IPS-18c (cell line): Measurements from ENCODE around the gene FGF8.

Experiments
- H3K4me3 ChIP-seq: 2 replicates; pipeline ENCODE4 v1.7.0; 2013; ENCODE audit warnings: low read depth, mild to moderate bottlenecking, low read length, moderate library complexity; ENCODE audit not compliant: insufficient read depth
- H3K9me3 ChIP-seq: one replicate; pipeline ENCODE4 v1.6.1; 2013; ENCODE audit warnings: mild to moderate bottlenecking, low read length, moderate library complexity; ENCODE audit not compliant: control insufficient read depth, insufficient read depth

FGF8 gene

DNA sequence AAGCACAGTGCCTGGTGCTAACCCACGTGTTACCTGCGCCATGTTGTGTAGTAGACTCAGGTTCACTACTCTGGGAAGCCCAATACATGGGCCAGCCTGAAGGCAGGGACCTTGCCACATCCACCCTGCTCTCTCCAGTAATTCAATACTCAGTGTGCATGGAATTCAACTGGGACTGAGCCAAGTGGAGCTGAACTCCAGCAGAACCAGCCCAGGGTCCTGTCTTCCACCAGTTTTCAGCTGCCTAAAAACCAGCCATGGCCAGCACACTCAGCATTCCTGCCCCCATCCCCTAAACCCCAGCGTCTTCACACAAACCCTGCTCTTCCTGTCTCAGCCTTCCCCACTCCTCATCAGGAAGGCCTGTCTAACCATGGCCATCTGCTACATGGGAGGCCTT, 15.4 kb downstream of the FGF8 start:
- no peaks in the 10 kb centered on the region for H3K9me3 ChIP-seq
- H3K4me3 ChIP-seq, result no peak overlapping the region

DNA sequence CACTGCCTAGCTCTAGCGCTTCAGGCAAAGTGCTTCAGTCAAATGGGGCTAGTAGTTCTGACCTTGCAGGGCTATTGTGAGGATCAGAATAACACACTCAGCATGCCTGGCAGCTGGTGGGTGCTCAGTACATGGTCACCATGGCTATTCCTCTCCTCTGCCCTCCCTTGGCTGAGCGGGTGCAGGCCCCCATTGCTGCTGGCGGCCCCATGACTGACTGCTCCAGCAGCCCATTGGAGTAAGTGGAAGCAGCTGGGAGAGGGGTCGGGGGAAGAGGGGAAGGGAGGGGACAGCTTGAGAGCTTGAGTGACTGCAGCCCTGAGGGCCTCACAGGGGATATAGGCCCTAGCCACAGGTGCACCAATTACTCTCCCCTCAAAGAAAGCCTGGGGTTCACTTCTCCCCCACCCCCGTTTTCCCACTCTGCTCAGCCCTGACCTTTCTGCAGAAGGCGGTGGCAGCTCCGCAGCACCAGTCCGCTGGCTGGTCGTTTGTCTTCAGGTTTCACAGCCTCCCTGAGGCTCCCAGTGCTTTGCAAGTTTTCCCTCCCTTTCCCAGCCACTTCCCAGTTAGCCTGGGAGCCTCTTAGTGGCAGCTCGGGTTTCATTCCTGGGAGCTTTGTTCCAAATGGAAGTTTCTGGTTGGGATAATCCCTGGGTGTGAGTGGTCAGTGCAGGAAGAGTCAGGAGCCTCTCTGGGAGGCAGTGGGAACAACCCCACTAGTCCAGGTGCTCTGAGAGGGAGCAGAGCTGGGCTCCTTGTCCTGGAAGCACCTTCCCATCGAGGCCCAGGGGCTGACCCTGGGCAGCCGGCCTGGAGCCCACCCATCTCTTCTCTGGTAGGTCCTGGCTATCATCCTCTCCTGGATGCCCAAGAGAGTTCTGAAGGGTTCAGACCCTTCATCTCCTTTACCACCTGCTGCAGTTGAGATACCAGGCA, 16.3 kb downstream of the FGF8 start:
- Histone ChIP-seq H3K4me3 (no peak overlapping the region), H3K9me3 (peaks cover 2% of the 10 kb centered on the region)

DNA sequence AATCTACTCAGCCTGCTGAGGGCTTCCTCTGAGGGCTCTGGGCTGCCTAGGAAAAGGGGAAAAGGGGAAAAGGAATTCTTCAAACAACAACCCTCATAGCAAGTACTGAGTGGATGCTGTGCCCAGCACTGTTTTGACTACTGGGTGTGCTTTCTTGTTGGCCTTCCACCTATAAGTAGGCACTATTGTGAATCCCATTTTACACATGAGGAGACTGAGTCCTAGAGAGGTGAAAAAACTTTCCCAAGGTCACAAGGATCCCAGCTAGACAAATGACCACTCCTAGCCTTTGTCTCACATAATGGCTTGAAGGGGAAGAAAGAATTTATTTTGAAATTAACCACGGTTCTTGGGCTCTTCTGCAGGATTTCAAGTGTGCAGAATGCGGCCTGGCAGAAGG, 17.1 kb downstream of the FGF8 start:
- no peak overlapping the region for H3K4me3 ChIP-seq

DNA sequence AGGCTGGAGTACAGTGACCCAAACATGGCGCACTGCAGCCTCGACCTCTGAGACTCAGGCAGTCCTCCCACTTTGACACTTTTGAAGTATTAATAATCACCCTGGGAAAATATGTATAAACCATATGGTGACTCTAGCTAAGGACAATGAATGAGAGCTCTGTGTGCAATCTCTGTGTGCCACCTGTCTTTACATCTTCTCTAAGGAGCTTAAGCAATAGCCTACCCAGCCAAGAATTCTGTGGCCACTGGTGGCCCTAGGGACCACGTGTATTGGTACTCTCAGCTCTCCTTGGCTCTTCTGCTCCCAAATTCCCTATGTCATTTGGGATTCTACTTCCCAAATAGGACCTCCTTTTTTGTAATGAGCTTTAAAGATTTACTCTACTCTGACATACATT, 23.7 kb downstream of the FGF8 start:
- no peak overlapping the region for H3K4me3 ChIP-seq
- H3K9me3 ChIP-seq, result peaks cover 2% of the 10 kb centered on the region

More for the DNA sequence above, 17.1 kb downstream of the FGF8 start:
- peaks cover 2% of the 10 kb centered on the region for H3K9me3 ChIP-seq

DNA sequence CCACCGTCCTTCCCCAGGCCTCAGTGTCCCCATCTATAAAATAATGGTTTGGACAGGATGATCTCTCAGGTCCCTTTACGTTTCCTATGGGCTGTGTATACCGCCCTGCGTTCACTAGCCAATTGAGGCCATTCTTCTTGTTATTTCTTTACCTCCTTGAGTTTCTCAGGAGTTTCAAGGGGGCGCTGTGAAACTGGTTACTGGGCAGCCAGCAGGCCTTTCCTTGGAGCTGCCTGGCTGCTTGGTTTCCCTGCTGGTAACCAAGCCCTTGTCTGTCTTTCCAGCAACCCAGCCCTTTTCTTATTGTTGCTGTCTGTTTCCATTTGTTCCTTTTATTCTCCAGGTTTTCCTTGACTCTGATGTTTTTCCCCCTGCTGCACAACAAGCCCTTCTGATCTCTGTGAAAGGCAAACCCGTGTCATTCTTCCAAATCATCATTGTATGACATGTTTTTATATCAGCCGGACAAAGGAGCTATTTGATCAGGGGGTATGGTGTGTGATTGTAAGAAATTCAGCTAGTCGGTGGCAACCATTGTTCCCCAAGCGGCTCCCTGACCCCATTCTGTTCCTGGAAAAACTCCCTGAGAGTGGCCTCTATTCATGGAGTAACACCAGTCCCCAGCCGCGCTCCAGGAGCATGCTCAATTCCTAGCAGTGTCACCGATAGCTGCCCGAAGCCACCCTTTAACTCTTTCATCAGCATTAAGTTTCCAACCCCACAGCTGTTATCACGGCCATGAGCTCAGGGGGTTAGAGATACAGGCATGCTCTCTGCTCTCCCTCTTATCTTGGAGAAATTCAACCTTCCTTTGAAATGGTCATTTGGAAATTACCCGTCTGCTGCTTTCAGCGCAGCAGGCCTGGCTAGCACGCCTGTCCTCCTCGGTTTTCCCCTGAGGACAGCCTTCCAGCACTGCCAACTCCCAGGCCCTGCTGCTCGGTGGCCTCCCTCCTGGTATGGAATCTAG, 26.6 kb downstream of the FGF8 start:
- Histone ChIP-seq H3K9me3 (no peaks in the 10 kb centered on the region), H3K4me3 (no peak overlapping the region)

DNA sequence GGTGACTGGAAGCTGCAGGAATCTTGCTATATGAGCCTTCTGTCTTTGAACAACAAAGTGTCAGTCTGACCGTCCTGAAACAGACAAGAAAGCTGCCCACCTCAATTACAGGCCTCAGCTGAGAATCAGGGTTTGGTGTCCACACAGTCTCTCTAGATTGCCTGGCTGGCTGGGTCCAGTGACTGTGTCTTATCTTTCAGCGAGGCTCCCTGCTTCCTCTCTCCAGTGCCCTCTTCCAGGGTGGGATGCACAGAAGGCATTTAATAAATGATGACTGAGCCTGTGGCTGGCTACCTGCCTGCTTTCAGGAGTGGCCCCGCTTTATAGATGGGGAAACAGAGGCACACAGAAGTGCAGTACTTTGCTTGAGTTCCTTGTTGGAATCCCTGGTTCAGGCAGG, 27.4 kb downstream of the FGF8 start:
- no peak overlapping the region for H3K4me3 ChIP-seq
- no peaks in the 10 kb centered on the region for H3K9me3 ChIP-seq

DNA sequence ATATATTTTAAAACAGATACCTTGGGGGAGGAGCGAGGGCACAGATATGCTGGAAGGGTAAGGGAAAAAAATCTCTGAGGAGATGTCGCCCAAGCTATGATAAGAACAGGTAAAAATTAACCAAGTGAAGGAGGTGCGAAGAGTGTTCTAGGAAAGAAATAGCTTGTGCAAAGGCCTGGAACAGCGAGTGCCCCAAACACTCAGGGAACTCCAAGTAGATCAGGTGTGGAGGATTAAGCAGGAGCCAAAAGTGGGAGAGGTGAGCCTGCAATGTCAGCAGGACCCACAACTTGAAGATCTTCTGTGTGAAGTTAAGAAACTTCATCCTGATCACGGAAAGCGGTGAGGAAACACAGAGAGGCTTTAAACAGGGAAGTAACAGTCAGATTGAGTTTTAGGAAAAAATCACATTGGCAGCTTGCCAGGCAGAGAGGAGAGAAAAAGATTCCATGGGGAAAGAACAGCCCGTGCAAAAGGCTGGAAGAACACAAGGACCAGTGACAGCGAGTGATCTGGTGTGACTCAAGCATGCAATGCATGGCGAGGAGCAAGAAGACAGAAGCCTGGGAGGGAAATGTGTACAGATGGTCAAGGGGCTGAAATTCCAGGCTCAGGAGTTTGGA, 30.7 kb downstream of the FGF8 start:
- no peak overlapping the region for H3K4me3 ChIP-seq

DNA sequence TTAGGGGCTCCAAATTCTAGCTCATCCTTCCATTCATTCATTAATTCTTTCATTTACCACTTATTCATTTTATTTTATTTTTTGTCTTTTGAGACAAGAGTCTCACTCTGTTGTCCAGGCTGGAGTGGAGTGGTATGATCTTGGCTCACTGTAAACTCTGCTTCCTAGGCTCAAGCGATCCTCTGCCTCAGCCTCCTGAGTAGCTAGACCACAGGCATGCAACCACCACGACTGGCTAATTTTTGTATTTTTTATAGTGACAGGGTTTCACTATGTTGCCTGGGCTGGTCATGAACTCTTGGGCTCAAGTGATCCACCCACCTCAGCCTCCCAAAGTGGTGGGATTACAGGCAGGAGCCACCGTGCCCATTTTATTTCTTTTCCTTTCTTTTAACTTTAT, 31.6 kb downstream of the FGF8 start:
- no peak overlapping the region for H3K4me3 ChIP-seq
- no peaks in the 10 kb centered on the region for H3K9me3 ChIP-seq

More for the DNA sequence above, 30.7 kb downstream of the FGF8 start:
- H3K9me3 ChIP-seq, result no peaks in the 10 kb centered on the region

DNA sequence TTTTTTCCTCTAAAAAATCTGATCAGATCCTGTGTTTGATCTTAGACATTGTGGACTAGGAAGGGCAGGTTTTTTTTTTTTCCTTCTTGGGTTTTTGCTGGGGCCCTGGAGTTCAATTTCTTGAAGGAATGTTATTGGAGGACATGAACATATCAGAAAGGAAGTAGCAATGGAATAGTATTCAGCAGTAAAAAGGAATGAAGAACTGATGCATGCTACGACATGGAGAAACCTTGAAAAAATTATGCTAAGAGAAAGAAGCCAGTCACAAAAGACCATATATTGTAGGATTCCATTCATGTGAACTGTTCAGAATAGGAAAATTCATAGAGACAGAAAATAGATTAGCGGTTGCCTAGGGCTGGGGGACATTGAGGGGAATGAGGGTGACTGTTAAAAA, 34.0 kb downstream of the FGF8 start:
- Histone ChIP-seq H3K9me3 (no peaks in the 10 kb centered on the region), H3K4me3 (no peak overlapping the region)

DNA sequence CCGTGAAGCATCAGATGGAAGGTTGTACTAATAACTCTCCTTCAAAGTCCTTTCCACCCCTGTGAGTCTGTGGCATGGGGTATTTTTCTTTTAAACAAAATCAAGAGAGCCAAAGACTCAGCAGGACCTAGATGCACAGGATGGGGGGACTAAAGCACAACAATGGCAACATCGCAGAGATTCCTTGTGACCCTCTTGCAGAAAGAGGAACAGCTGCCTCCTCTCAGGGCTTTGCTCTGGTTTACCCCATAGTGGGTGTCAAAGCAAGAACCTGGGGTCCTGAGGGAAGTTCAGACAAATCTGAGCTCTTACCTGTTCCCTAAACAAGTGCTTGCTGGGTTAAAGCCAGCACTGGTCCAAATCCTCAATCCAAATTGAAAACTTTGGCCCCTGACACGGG, 39.2 kb downstream of the FGF8 start:
- H3K9me3 ChIP-seq, result no peaks in the 10 kb centered on the region
- H3K4me3 ChIP-seq, result no peak overlapping the region

DNA sequence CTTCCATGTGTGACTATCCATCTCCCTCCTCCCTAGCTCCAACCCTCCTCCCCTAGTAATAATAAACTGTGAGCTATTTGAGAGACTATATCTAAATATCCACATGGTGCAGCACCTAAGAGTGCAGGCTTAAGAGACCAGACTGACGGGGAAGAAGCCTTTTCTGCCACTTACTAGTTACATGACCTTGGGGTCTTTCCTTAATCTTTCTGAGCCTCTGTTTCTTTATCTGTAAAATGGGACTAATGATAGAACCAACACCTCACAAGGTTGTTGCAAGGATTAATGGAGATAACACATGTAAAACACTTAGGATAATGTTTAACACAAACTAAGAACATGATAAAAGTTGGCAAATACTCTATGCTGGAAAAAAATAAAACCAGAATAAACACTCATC, 43.8 kb downstream of the FGF8 start:
- Histone ChIP-seq H3K9me3 (no peaks in the 10 kb centered on the region), H3K4me3 (no peak overlapping the region)

DNA sequence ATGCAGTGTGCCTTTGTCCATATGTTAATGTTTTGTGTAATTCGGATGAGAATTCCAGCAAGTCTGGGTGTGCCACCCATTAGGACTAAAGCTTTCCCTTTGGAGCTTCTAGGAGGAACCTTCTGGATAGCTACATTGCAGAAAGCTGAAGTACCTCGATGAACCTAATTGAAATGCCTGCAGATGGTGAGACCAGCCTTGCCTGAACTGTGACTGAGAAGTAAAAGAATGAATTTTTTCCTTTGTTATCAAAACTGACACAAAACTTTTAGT, 49.9 kb downstream of the FGF8 start:
- H3K9me3 ChIP-seq, result no peaks in the 10 kb centered on the region
- no peak overlapping the region for H3K4me3 ChIP-seq

DNA sequence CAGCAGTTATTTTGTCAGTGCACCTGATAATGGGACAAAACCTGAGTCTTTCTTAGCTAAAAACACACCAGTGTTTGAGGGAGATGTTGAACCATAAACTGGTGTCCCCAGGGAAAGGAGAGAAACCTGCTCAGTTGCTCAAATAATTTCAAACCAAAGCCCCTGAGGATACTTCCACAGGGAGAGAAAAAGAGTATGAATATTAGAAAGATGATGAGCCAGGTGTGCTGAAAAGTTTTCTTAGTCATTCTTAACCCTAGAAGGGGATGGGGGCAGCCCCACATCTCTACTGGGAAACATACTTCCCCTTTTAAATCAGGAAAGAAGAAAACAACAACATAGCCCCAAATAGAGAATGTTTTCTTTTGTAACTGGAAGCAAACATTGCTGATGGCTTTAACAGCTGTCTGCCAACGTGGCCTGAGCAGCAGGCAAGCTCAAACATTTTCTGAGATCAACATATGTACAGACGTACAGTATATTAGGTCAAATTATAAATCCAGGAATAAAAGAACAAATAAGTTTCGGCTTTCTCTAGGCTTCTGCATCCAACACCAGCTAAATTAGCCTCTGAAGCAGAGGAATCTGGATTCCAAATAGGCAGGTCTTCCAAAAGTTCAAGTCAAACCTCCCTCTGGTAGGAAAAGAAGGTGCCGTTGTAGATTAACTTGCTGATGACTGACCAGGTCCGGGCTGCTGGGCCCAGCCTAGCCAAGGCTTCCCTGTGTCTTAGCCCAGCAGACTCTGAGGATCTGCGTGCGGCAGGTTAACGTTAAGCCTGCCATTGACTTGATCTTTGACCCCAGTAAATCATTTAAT, 50.4 kb downstream of the FGF8 start:
- Histone ChIP-seq H3K9me3 (no peaks in the 10 kb centered on the region), H3K4me3 (no peak overlapping the region)

DNA sequence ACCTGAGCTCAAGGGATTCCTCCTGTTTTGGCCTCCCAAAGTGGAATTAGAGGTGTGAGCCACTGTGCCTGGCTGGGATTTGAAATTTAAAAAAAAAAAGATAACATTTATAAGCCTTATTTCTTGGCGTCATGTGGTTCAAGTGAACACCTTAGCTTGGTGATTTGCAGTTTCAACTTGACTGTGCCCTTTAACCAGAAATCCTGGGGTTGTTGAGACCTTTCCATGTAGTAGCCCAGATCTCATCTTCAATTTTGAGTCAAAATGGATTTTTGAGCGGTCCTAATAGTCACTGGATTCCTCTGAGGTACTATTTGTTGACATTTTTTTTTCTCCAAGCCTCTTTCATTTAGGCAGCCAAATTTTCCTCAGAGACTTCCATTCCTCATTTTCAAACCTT, 51.5 kb downstream of the FGF8 start:
- no peaks in the 10 kb centered on the region for H3K9me3 ChIP-seq
- H3K4me3 ChIP-seq, result no peak overlapping the region

DNA sequence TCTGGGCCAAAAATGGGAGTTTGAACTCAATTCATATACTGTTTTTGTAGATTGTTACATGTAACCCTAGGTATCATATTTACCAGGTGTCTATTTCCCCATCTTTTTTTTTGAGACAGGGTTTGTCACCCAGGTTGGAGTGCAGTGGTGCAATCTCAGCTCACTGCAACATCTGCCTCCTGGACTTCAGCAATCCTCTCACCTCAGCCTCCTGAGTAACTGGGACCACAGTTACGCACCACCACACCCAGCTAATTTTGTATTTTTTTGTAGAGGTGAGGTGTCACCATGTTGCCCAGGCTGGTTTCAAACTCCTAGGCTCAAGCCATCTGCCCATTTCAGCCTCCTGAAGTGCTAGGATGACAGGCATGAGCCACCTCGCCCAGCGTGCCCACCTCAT, 52.7 kb downstream of the FGF8 start:
- Histone ChIP-seq H3K4me3 (no peak overlapping the region), H3K9me3 (no peaks in the 10 kb centered on the region)

DNA sequence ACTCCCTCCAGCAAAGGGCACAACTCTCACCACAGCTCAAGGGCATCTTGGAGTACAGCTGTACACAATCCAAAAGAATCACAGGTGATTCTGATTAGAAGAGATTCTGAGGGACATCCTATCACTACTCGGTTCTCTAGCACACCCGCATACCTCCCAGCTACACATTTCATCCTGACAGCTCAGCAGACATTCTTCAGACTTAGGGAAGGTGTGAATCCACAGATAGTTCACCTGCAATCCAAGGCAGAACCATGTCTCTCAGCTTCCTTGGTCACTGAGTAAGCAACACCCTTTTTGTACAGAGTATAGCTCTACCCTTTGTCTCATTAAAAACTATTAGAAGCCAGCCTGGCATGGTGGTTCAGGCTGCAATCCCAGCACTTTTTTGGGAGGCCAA, 54.1 kb downstream of the FGF8 start:
- no peak overlapping the region for H3K4me3 ChIP-seq
- H3K9me3 ChIP-seq, result no peaks in the 10 kb centered on the region

DNA sequence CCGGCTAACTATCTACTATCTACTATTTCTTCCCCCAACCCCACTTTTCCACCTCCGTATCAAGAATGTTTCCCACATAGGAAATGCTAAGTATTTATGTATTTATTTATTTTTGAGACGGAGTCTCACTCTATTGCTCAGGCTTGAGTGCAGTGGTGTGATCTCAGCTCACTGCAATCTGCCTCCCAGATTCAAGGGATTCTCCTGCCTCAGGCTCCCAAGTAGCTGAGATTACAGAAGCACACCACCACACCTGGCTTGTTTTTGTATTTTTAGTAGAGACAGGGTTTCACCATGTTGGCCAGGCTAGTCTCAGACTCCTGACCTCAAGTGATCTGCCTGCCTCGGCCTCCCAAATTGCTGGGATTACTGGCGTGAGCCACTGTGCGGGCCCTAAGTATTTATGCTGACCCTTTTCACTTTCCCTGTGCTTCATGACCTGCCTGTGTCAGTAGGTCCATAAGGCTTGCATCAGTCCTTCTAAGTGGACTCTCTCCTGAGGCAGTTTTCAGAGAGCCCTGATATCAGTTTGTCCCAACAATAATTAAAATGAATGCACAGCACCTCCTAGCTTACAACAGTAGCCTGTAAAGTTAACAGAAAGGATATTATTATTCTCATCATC, 55.2 kb downstream of the FGF8 start:
- no peaks in the 10 kb centered on the region for H3K9me3 ChIP-seq
- no peak overlapping the region for H3K4me3 ChIP-seq
